D721Med (cell line): ENCODE results near the gene CAB39L.

Experiments used
- DNase-seq: peaks from one replicate; pipeline ENCODE4 v3.0.0; 2011; ENCODE audit warnings: low spot score; ENCODE audit not compliant: insufficient read length
- FAIRE-seq: peaks from 2 replicates; lab custom pipeline; 2011; peaks lifted over from hg19 to GRCh38; lab: Jason Lieb, UNC
- TF ChIP-seq, protein P1 (sequence below): IDR thresholded peaks from 2 replicates; pipeline ENCODE4 v1.5.1; 2012; ENCODE audit warnings: mild to moderate bottlenecking, control low read depth; ENCODE audit not compliant: insufficient read depth; ENCODE audit errors: missing control alignments

The CAB39L gene

DNA sequence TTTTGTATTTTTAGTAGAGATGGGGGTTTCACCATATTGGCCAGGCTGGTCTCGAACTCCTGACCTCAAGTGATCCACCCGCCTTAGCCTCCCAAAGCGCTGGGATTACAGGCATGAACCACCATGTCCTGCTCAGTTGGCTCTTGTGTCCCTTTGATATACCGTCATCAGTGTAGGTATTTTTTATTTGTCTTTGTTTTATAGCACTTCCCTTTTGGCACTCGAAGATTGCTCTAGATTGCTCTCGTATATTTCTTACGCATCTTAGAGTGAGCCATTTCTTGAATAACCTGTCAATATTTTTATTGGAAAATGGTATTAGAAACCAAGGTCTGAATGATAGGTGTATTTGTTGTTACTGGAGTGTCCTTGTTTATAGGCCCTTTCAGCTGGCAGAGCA, 9.6 kb upstream of the CAB39L start:
- TF ChIP-seq, protein P1, sequence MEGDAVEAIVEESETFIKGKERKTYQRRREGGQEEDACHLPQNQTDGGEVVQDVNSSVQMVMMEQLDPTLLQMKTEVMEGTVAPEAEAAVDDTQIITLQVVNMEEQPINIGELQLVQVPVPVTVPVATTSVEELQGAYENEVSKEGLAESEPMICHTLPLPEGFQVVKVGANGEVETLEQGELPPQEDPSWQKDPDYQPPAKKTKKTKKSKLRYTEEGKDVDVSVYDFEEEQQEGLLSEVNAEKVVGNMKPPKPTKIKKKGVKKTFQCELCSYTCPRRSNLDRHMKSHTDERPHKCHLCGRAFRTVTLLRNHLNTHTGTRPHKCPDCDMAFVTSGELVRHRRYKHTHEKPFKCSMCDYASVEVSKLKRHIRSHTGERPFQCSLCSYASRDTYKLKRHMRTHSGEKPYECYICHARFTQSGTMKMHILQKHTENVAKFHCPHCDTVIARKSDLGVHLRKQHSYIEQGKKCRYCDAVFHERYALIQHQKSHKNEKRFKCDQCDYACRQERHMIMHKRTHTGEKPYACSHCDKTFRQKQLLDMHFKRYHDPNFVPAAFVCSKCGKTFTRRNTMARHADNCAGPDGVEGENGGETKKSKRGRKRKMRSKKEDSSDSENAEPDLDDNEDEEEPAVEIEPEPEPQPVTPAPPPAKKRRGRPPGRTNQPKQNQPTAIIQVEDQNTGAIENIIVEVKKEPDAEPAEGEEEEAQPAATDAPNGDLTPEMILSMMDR = no peak
- DNase-seq (no peak), FAIRE-seq (no peak)

DNA sequence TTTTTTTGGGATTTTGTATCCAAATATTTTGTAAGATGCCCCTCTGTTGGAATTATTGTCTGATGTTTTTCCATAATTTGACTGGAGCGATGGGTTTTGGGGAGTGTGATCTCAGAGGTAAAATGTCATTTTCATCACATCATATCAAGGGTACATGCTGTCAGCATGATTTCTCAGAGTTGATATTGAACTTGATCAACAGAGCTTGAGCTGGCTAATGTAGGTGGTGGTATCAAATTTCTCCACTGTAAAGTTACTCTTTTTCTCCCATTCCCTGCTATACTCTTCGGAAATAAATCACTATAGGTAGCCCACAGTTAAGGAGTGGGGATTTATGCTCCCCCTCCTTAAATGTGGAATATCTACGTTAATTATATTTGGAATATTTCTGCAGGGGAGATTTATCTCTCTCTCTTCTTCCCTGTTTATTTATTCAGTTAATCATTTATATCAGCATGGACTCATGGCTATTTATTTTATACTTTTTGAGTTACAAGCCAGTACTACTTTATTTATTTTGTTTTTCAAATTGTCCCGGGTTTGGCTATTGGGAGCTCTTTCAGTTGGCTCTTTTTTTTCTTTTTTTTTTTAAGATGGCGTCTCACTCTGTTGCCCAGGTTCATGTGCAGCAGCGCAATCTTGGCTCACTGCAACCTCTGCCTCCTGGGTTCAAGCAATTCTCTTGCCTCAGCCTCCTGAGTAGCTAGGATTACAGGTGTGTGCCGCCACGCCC, 9.0 kb upstream of the CAB39L start:
- FAIRE-seq = no peak

DNA sequence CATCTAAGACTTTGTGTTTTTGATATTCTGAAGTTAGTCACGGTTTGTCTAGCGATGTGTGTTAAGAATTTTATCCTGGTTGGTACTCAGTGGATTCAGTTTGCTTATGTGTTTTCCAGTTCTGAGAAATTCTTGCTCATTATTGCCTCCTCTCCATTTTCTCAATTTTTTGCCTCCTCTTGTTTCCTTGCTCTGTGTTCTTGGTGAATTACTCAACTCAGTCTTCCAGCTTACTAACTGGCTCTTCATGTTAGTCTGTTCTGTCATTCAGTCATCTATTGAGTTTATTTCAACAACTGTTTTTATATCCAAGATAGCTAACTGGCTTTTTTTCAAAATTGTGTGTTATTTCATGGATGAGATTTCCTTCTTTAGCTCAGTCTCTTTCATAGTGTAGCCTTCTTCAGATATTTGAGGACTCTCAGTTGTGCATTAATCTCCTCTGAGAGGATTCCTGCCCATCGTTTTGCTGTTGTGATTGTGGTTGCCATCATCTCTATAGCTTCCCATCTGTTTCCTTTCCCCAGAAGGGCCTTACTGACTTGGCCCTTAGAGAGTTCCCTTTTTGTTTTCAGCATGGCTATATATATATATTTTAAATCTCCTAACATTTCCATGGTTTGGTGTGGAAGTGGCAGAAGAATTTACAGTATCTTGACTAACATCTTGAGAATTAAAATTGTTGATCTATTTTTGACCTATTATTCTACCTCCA, 6.4 kb upstream of the CAB39L start:
- FAIRE-seq = peak; percentile 81
- TF ChIP-seq, protein P1 = no peak
- DNase-seq = no peak

More for the DNA sequence above, 9.0 kb upstream of the CAB39L start:
- TF ChIP-seq, protein P1 = no peak
- no peak for DNase-seq

DNA sequence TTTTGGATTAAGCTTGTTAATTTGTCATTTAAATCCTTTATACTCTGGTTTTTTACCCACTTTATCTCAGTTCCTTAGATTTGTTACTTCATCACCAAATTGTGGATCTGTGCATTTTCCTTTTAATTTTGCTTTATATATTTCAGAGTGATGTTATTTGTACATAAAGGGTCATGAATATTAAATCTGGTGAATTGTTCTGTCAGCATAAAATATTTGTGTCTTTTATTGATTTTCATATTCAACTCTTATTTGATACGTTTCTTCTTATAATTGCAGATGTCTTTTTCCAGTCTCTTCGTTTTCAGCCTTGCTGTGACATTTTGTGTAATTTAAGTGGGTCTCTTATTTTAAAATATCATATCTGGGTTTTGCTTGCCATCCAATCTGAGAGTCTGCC, 4.9 kb upstream of the CAB39L start:
- DNase-seq (no peak), FAIRE-seq (peak; percentile 48)
- TF ChIP-seq, protein P1 = no peak

DNA sequence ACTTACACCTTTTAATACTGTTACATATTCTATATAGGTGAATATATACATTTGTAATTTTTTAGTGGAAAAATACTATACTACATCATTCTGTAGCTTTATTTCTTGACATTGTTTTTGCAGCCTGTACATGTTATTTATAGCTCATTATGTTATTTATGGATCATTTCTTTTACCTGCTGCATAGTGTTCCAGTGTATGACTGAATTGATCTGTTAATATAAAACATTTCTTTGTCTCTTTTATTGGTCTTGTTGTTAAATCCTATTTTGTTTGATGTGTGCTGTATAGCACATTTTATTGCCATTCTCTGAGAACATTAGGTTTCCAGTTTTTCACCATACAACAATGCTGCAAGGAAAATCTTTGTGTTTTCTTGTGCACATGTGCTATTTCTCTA, 2.6 kb upstream of the CAB39L start:
- DNase-seq (no peak), FAIRE-seq (peak; percentile 41)
- TF ChIP-seq, protein P1 = no peak

DNA sequence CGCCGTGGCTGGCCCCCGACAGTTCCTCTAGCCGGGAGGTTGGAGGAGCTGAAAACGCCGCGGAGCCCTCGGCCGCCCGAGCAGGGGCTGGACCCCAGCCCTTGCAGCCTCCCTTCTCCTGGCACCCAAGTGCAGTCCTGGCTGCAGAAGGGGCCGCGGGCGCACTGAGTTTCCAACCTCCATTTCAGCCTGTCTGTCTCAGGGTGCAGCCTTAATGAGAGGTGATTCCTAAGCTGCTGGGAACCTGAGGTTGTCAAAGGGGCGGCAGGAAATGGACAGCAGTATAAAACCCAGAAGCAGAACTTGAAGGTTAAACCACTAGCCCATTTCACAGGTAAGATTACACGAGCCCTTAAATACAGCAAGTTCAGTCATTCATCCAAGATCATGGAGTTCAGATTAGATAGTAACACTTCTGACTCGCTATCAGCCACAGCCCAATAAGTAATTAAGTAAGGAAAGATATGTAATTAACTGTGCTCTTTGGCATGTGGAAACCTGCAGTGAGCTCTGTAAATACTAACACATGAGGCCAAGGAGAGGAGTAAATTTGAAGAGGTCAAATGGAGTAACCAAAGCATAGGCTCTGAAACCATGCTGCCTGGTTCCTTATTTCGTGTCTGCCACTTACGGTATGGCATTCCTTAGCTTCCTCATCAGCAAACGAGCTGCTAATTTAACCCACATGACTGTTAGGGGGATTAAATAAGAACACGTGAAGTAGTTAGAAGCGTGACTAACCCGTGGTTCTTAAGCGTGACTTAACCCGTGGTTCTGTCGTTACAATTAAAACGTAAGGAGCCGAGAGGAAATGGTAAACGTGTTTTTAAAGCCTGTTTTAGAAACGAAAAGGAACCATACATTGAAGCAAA, 896 bp upstream of the CAB39L start:
- FAIRE-seq (no peak), DNase-seq (no peak)
- TF ChIP-seq, protein P1 = no peak
